Loucy (cell line): ENCODE measurements around the gene TEAD4.

Experiments used
- EZH2phosphoT487 ChIP-seq: fragments of 200-600 bp; IDR thresholded peaks from 2 replicates; pipeline ENCODE4 v1.6.1; 2018; ENCODE audit warnings: antibody characterized with exemption, mild to moderate bottlenecking, moderate library complexity, borderline replicate concordance
- TF ChIP-seq, protein P1 (sequence below): fragments of 200-600 bp; sonication (generic); conservative IDR thresholded peaks from 2 replicates; pipeline ENCODE4 v1.5.1; 2014; ENCODE audit warnings: mild to moderate bottlenecking, antibody characterized with exemption, low read length

DNA sequence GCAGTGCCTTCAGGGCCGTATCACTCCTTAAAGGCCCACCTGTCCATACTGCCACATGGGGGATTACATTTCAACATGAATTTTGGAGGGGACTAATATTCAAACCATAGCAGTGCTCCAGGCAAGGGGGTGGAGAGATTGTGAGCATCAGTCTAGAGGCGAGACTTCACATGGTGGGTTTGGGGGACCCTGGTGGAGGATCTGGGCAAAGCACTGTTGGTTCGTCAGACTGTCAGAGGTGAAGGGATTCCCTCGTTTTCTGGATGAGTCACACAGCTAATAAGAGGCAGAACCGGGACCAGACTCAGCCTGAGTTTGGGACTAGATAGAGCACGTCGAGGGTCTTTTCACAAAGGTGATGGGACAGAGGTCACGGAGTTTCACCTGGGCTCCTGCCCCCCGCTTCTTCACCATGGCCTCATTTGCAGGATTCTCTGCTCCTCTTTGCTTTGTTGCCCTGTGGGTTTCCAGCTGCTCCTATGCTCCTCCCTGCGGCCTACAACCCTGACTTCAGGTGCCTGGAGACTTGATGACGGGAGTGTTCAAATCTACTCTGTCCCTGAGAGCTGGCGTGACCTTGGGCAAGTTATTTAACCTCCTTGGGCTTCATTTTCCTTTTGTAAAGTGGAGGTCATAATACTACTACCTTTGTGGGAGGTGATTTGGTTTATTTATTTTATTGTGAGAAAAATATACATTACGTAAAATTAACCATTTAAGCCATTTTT lies 41.5 kb downstream of the TEAD4 start:
- TF ChIP-seq, protein P1, sequence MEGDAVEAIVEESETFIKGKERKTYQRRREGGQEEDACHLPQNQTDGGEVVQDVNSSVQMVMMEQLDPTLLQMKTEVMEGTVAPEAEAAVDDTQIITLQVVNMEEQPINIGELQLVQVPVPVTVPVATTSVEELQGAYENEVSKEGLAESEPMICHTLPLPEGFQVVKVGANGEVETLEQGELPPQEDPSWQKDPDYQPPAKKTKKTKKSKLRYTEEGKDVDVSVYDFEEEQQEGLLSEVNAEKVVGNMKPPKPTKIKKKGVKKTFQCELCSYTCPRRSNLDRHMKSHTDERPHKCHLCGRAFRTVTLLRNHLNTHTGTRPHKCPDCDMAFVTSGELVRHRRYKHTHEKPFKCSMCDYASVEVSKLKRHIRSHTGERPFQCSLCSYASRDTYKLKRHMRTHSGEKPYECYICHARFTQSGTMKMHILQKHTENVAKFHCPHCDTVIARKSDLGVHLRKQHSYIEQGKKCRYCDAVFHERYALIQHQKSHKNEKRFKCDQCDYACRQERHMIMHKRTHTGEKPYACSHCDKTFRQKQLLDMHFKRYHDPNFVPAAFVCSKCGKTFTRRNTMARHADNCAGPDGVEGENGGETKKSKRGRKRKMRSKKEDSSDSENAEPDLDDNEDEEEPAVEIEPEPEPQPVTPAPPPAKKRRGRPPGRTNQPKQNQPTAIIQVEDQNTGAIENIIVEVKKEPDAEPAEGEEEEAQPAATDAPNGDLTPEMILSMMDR = no peak; the same call in 1 of the 2 replicates
- TF ChIP-seq EZH2phosphoT487 = no peak
